PC-3 (cell line): Measurements from ENCODE around the gene GHRL. TPM values are rescaled to one million over a fixed set of nuclear protein-coding genes. Genes with fewer than 3 reads are reported as not detected.
A peak's percentile ranks its signal among the peaks of the same experiment; 100 is the strongest.

ENCODE experiments used
- ATAC-seq: fragments of 200-7000 bp; cut with Tn5 transposase; 2 replicates; pipeline ENCODE4 v1.9.1; 2020; ENCODE audit warnings: mild to moderate bottlenecking, moderate library complexity
- BruUV-seq: library from RNA; stranded (reverse); fragments of 400-500 nt; replicated peaks from 2 replicates; lab custom pipeline; 2021; lab: Mats Ljungman, UMichigan
- CTCF ChIA-PET: fragments of 300-600 bp; sonication (Branson Sonifier 250); formaldehyde crosslinking; loops from one replicate; lab custom pipeline; 2022; ENCODE audit warnings: antibody characterized with exemption; lab: Charles Lee
- POLR2A ChIA-PET: fragments of 300-600 bp; sonication (Branson Sonifier 250); formaldehyde crosslinking; loops from one replicate; lab custom pipeline; 2022; ENCODE audit warnings: antibody characterized with exemption; ENCODE audit not compliant: unreplicated experiment; lab: Charles Lee
- DNase-seq: peaks from one replicate; pipeline ENCODE4 v3.0.0-alpha.2; 2015
- H2AFZ ChIP-seq: fragments of 300-600 bp; sonication (generic); 2 replicates; pipeline ENCODE4 v1.6.0; 2016; ENCODE audit warnings: antibody characterized with exemption, low read length
- H3F3A ChIP-seq: fragments of 300-600 bp; sonication (generic); one replicate; pipeline ENCODE4 v1.6.0; 2017; ENCODE audit warnings: antibody characterized with exemption, low read length, control low read depth, mild to moderate bottlenecking; ENCODE audit not compliant: unreplicated experiment
- H3K27ac ChIP-seq: fragments of 300-600 bp; sonication (generic); 2 replicates; pipeline ENCODE4 v1.5.1; 2016; ENCODE audit warnings: mild to moderate bottlenecking, low read length
- H3K27me3 ChIP-seq: fragments of 300-600 bp; sonication (generic); 2 replicates; pipeline ENCODE4 v1.6.1; 2016; ENCODE audit warnings: low read length, mixed read lengths
- H3K36me3 ChIP-seq: fragments of 300-600 bp; sonication (generic); 2 replicates; pipeline ENCODE4 v1.6.1; 2016; ENCODE audit warnings: low read depth, mixed run types, low read length, mixed read lengths
- H3K4me1 ChIP-seq: fragments of 300-600 bp; sonication (generic); 2 replicates; pipeline ENCODE4 v1.5.1; 2016; ENCODE audit warnings: low read length; ENCODE audit not compliant: insufficient read depth
- H3K4me2 ChIP-seq: fragments of 300-600 bp; sonication (generic); 2 replicates; pipeline ENCODE4 v1.6.0; 2016; ENCODE audit warnings: low read length
- H3K4me3 ChIP-seq: fragments of 300-600 bp; sonication (generic); 2 replicates; pipeline ENCODE4 v1.5.1; 2016; ENCODE audit warnings: mild to moderate bottlenecking, low read length, mixed read lengths
- H3K79me2 ChIP-seq: fragments of 300-600 bp; sonication (generic); 2 replicates; pipeline ENCODE4 v1.6.1; 2017; ENCODE audit warnings: low read length, mixed read lengths
- H3K9ac ChIP-seq: fragments of 300-600 bp; sonication (generic); 2 replicates; pipeline ENCODE4 v1.6.0; 2016; ENCODE audit warnings: mild to moderate bottlenecking, low read length
- H3K9me2 ChIP-seq: fragments of 300-600 bp; sonication (generic); replicated peaks from 2 replicates; pipeline ENCODE4 v1.6.1; 2016; ENCODE audit warnings: mixed run types, low read length, mixed read lengths
- H3K9me3 ChIP-seq: fragments of 300-600 bp; sonication (generic); 2 replicates; pipeline ENCODE4 v1.6.1; 2016; ENCODE audit warnings: low read length, mixed read lengths
- H4K20me1 ChIP-seq: fragments of 300-600 bp; sonication (generic); 2 replicates; pipeline ENCODE4 v1.6.1; 2016; ENCODE audit warnings: low read length, mixed read lengths
- EZH2 ChIP-seq: fragments of 300-600 bp; sonication (generic); IDR thresholded peaks from one replicate; pipeline ENCODE4 v1.6.1; 2017; ENCODE audit warnings: antibody characterized with exemption, mild to moderate bottlenecking, low read length; ENCODE audit not compliant: unreplicated experiment
- EZH2phosphoT487 ChIP-seq: fragments of 300-600 bp; sonication (generic); IDR thresholded peaks from 2 replicates; pipeline ENCODE4 v1.6.1; 2018; ENCODE audit warnings: mild to moderate bottlenecking, antibody characterized with exemption, low read length, borderline replicate concordance
- intact Hi-C: fragments of 100-400 bp; cut with micrococcal nuclease; formaldehyde crosslinking; loops from 2 replicates; pipeline ENCODE4 v1.9.0; 2023
- total RNA-seq: library from RNA; depleted of rRNA; stranded (reverse); fragments of >200 nt; gene quantifications from 2 replicates; pipeline ENCODE4 v1.2.3, GENCODE V29; 2014
- TF ChIP-seq, protein P1 (sequence below): fragments of 300-600 bp; sonication (generic); conservative IDR thresholded peaks from 2 replicates; pipeline ENCODE4 v1.5.1; 2017; ENCODE audit warnings: antibody characterized with exemption, low read depth, mild to moderate bottlenecking, low read length

GHRL gene
- total RNA-seq, 1 experiment from 2014 or later = not detected

DNA sequence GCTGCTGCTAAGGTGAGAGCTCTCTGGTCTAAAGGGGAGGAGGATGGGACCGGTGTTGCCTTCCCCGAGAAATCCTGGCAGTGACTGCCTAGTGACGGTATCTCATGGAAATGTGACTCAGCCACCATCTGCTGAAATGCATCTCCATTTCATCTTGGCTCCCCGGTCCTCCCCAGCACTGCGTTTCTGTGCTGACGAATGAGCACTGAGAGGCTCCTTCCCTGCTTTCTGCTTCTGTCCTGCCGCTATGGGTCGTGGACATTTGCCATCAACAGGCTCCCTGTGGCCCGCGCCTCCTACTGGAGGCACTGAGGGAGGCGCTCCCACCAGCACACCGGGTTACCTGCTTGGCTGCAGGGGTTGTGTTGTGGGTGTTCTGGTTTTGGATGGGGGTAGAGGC, 41.7 kb upstream of the GHRL start:
- no peaks in the 10 kb centered on the region for H3K4me1 ChIP-seq
- BruUV-seq = no TSS peak

DNA sequence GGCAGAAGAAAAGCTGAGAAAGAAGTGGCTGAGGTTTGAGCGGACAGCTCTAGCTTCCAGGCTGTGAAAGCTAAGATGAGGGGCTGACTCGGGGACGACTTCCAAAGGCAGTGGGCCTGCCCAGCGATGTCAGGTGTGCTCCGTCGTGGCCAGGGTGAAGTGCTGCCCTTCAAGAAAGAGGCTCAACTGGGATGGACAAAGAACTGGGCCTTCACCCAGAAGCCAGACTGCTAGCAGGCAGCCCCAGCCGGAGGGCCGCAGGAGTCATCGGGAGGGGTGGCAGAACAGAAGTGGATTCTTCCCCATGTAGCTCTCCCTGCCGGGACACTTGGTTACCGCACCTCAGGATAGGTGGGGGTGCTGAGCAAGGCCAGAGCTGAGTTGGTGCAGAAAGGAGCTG, 41.3 kb upstream of the GHRL start:
- POLR2A ChIA-PET = no interaction called here
- Histone ChIP-seq H3K36me3 (no peaks in the 10 kb centered on the region), H2AFZ (no peak overlapping the region), H3K4me2 (no peak overlapping the region), H3K9me2 (no peaks in the 10 kb centered on the region), H3K4me1 (no peaks in the 10 kb centered on the region), H3K27me3 (peaks cover 27% of the 10 kb centered on the region), H3K9ac (no peak overlapping the region), H3F3A (no peaks in the 10 kb centered on the region), H4K20me1 (no peaks in the 10 kb centered on the region), H3K9me3 (no peaks in the 10 kb centered on the region), H3K79me2 (no peaks in the 10 kb centered on the region), H3K27ac (no peak overlapping the region), H3K4me3 (no peak overlapping the region)
- intact Hi-C loops = no loop called here
- ATAC-seq (no peak), DNase-seq (no peak)
- no TSS peak for BruUV-seq
- TF ChIP-seq EZH2phosphoT487 (no peak), EZH2 (no peak)
- TF ChIP-seq, protein P1, sequence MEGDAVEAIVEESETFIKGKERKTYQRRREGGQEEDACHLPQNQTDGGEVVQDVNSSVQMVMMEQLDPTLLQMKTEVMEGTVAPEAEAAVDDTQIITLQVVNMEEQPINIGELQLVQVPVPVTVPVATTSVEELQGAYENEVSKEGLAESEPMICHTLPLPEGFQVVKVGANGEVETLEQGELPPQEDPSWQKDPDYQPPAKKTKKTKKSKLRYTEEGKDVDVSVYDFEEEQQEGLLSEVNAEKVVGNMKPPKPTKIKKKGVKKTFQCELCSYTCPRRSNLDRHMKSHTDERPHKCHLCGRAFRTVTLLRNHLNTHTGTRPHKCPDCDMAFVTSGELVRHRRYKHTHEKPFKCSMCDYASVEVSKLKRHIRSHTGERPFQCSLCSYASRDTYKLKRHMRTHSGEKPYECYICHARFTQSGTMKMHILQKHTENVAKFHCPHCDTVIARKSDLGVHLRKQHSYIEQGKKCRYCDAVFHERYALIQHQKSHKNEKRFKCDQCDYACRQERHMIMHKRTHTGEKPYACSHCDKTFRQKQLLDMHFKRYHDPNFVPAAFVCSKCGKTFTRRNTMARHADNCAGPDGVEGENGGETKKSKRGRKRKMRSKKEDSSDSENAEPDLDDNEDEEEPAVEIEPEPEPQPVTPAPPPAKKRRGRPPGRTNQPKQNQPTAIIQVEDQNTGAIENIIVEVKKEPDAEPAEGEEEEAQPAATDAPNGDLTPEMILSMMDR = no peak
- CTCF ChIA-PET = no interaction called here

More for the DNA sequence above, 41.7 kb upstream of the GHRL start:
- DNase-seq (peak; percentile 25), ATAC-seq (no peak)
- Histone ChIP-seq H3K27ac (no peak overlapping the region), H3K9me3 (no peaks in the 10 kb centered on the region), H3K4me3 (no peak overlapping the region), H4K20me1 (no peaks in the 10 kb centered on the region), H3F3A (no peaks in the 10 kb centered on the region), H3K36me3 (no peaks in the 10 kb centered on the region), H3K4me2 (no peak overlapping the region), H3K9me2 (no peaks in the 10 kb centered on the region), H3K9ac (no peak overlapping the region), H3K27me3 (peaks cover 23% of the 10 kb centered on the region), H2AFZ (no peak overlapping the region), H3K79me2 (no peaks in the 10 kb centered on the region)
- CTCF ChIA-PET = no interaction called here
- POLR2A ChIA-PET = no interaction called here
- intact Hi-C loops = no loop called here
- TF ChIP-seq, protein P1 = peak; percentile 51
- no peak for TF ChIP-seq EZH2

DNA sequence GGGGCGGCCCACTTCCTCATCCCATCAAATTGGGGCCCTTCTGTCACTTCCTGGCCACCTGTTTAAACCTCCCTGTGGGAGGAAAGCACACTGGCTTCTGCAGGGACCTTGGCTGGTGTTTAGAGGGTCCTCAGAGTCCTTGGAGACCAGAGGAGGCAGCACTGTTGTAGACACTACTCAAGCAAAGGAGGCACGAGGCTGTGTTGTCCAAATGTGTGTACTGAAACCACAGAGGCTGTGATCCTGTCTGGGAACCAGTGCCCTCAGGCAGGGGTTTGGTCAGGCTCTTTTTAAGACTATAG, 40.6 kb upstream of the GHRL start:
- TF ChIP-seq EZH2phosphoT487 = no peak
- TF ChIP-seq, protein P1 = no peak
- no peak for TF ChIP-seq EZH2
- Histone ChIP-seq H3K9me2 (no peaks in the 10 kb centered on the region), H3K4me3 (no peak overlapping the region), H3K9ac (no peak overlapping the region), H3K9me3 (no peaks in the 10 kb centered on the region), H3F3A (no peaks in the 10 kb centered on the region), H3K27me3 (peaks cover 35% of the 10 kb centered on the region), H3K36me3 (no peaks in the 10 kb centered on the region), H2AFZ (no peak overlapping the region), H4K20me1 (no peaks in the 10 kb centered on the region), H3K4me2 (no peak overlapping the region), H3K79me2 (no peaks in the 10 kb centered on the region), H3K4me1 (no peaks in the 10 kb centered on the region), H3K27ac (no peak overlapping the region)
- intact Hi-C loops = no loop called here
- CTCF ChIA-PET = no interaction called here
- no TSS peak for BruUV-seq
- ATAC-seq (no peak), DNase-seq (no peak)
- POLR2A ChIA-PET = no interaction called here
